HG02763 (cell line): ENCODE data around the gene RAET1G.
"Not testable (repeated sequence)": the region's sequence is repeated elsewhere in the genome, so short reads cannot be mapped to it uniquely, and the experiment has no call there.

Experiments used
- ATAC-seq: cut with Tn5 transposase; IDR thresholded peaks from one replicate; pipeline ENCODE4 v1.9.1; 2021; ENCODE audit warnings: mild to moderate bottlenecking, moderate library complexity; ENCODE audit not compliant: unreplicated experiment

The RAET1G gene

GRCh38 chr6:149935246-149935645, 12.3 kb upstream of the RAET1G start:
- ATAC-seq: no peak

DNA sequence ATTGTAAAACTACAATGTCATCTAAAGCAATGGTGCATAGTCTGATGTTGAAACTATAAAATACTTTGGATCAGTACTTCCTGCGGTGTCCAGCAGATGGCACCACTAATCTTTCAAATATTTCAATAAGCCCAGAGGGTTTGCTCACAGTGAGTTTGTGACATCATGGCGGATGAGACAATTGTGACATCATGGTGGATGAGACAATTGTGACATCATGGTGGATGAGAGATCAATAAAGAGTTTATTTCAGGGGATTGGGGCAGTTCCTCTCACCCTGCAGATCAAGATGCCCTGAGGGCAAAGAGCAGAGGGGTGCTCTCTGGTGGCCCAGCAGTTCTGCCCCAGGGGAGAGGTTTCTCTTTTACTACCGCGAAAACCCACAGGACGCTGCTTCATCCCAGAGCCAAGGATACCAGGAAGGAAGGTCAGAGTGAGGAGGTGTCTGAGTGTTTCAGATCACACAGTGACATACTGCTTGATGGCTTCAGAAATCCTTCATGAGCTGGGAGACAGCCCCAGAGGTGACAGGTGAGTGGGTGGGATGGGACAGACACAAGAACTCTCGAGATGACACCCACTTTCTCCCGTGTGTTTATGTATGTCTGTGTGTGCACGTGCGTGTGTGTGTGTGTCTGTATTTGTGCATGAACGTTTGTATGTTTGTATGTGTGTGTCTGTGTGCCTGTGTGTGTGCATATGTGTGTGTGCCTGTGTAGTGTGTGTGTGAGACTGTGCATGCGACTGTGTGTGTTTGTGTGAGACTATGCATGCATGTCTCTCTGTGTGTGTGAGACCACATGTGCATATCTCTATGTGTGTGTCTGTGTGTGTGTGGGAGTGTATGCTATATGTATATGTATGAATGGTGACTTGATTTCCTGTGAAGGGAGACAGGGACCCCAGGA, 11.6 kb upstream of the RAET1G start:
- ATAC-seq: no peak

- ATAC-seq: no peak
Observed at GRCh38 chr6:149933461-149933860, 10.5 kb upstream of the RAET1G start.

- no peak for ATAC-seq
Observed at GRCh38 chr6:149933036-149933435, 10.1 kb upstream of the RAET1G start.

- ATAC-seq: no peak
Observed at GRCh38 chr6:149931501-149931900, 8.6 kb upstream of the RAET1G start.

- ATAC-seq: no peak
Observed at GRCh38 chr6:149929422-149929821, 6.5 kb upstream of the RAET1G start.

GRCh38 chr6:149927025-149927424, 4.1 kb upstream of the RAET1G start:
- ATAC-seq: not testable (repeated sequence)

DNA sequence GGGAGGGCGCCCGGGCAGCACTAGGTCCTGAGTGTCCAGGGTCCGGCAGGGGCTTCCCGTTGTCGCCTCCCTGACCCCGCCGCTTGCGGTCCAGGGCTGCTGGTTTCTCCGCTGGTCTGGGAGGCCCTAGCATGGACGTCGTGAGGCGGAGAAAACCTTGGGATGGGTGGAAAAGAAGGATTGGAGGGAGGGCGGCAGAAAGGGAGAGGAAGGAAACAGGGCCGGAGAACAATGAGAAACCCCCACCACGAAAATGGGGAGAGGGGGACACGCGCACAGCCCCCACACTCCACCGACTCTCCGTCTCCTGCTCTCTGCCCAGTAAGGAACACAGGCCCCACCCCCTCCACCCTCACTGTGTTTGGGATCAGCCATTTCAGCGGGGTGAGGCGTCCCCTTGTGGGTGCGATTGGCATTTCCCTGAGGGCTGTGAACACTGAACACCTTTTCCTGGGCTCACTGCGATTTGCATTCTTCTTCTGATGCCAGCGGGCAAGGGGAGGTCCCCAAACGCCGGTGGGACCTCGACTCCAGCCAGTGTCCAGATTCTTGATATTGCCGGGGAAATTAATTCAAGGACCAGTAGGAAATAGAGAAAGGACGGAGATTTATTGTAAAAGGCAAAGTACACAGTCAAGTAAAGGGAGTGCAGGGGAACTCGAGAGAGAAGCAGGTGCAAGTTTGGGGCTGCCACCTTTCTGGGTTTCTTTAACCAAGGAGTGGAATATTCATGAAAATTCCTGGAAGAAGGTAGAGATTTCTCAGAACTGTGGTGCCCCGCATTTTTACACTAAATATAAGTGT, 3.3 kb upstream of the RAET1G start:
- no peak for ATAC-seq

GRCh38 chr6:149925253-149925973, 2.5 kb upstream of the RAET1G start:
- ATAC-seq: no peak

- ATAC-seq: no peak
Observed at GRCh38 chr6:149924933-149925252, 2.0 kb upstream of the RAET1G start.

DNA sequence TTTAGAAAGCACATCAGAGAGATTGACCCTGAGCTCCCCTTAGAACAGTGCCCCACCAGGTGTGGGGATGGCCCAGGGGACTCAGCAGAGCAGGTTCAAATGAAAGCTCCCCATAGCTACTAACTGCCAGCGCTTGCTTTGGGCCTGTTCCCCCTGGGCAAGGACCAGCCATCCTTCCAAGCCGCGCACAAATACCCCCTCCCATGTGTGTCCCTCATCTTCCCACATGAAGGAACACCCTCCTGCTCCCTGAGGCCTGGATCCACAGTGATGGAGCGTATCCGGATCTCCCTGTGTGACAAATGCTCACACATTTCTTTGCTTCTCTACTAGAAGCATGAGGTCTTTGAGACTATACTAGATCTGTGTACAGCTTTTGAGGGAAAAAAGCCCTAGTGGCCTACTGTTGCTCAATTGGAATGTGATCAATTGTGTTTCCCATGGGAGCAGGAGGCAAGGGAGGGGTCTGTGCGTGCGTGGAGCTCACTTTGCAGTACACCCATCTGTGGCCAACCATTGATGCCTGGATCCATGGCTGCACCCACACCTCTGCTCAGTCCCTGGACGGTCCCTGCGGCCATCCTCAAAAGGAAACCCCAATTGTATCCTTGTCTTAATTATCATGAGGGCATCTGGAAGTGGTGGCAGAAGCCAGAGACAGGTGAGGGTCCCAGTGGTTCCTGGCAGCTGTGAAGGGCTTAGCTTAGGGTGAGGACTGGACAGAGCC, 1.4 kb upstream of the RAET1G start:
- ATAC-seq: no peak

DNA sequence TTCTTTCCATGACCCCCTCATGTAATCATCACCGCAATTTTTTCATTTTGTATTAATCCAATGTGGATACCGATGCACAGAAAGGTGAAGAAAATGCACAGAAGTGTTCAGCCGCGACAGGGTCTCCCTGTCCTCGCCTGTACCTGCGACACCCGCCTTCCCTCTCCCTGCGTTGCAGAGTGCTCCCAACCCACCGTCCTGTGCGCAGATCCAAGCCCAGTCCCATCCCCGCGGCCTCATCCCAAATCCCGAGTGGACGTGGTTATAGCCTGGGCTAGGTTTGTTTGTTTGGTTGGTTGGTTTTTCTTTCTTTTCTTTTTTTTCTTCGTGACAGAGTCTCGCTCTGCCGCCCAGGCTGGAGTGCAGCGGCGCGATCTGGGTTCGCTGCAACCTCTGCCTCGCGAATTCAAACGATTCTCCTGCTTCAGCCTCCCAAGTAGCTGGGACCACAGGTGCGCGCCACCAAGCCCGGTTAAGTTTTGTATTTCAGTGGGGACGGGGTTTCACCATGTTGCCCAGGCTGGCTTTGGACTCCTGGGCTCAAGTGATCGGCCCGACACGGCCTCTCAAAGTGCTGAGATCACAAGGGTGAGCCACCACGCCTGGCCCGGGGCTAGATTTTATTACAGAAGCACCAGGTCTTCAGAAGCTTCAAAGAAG, 536 bp upstream of the RAET1G start:
- no peak for ATAC-seq

DNA sequence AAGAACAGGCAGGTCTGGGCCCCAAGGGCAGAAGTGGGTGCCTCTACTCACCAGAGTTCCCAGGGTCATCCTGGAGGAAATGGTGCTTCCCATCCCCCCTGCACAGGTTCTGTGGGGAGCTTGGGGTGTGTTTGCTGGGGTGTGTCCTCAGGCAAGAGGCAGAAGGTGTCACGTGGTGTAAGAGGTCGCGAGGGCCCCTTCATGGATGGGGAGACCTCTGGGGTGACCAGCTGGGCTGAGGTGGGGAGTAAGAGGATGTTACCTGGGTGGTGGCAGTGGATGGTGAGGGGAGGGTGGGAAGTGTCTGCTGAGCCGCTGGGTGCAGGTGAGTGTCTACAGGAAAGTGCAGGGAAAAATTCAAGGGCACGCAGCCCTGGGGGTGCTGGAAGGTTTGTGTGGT, 830 bp downstream of the RAET1G start:
- not testable (repeated sequence) for ATAC-seq

- ATAC-seq: no peak
Observed at GRCh38 chr6:149921361-149921760, 1.6 kb downstream of the RAET1G start.

DNA sequence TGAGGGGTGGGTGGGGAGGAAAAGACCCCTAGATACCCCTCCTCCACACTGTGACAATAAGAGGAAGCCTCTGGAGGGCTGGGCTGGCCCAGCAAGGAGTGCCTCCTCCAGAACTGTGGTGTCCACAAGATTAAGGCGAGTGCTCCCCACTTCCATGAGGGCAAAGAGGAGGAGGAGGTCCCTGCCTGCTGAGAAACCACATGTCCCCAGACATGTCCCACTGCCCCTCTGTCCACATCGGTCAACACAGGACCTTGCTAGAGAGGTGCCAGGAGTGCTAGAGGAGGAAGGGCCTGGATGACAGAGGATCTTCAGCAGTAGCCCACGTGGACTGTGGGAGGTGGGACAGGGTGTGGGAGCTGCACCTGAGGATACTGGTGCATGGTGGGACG, 3.1 kb downstream of the RAET1G start:
- ATAC-seq: no peak

- ATAC-seq: not testable (repeated sequence)
Observed at GRCh38 chr6:149919126-149919833, 3.6 kb downstream of the RAET1G start.

DNA sequence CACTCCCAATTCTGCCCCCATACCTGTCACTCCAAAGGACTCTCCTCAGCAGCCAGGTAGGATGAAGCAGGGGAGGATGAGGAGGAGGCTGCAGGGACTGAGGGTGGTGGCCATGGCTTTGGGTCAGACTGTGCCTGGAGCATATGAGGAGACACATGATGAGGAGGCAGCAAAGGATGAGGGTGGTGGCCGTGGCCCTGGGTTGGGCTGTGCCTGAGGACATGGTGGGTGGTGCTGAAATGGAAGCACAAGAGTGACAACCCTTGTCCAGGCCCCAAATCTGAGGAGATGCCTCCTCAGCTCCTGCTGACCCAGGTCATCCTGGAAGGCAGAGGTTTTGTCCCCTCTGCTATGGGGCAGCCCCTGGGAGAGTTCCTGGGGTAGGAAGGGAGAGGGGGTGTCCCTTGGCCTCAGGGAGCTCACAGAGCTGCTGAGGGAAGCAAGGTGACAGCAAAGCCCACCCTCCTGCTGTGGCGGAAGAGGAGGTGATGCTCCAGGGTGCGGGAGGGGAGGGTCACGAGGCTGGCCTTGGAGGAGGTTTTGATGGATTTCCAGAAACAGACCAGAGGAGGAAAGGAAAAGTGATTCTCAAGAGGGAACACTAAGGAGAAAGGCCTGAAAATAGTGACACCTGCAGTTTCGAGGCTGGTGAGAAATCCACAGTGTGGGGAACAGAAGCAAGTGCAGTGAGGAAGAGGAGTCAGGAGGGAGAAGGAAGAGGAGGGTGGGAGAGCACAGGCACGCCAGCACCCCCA, 4.6 kb downstream of the RAET1G start:
- no peak for ATAC-seq

- no peak for ATAC-seq
Observed at GRCh38 chr6:149917679-149918078, 5.2 kb downstream of the RAET1G start.
